HepG2 (cell line): ENCODE measurements around the gene MED12L. TPM values are rescaled to one million over a fixed set of nuclear protein-coding genes. Genes with fewer than 3 reads are reported as not detected.

ENCODE experiments used
- PBX2 ChIP-seq: IDR thresholded peaks from 2 replicates; pipeline ENCODE4 v1.6.1; 2016; ENCODE audit warnings: control low read depth
- RCOR2 ChIP-seq: IDR thresholded peaks from 2 replicates; pipeline ENCODE4 v1.6.1; 2016; ENCODE audit warnings: missing biosample characterization, missing genetic modification reagents
- REXO4 ChIP-seq: sonication (generic); formaldehyde crosslinking; IDR thresholded peaks from 2 replicates; pipeline ENCODE4 v1.8.0; 2022; ENCODE audit warnings: missing genetic modification reagents, mild to moderate bottlenecking, borderline replicate concordance
- polyA plus RNA-seq, 8 experiments: library from polyadenylated mRNA; depleted of rRNA in 3 of 8; stranded (reverse) in 7 of 8; unstranded in 1 of 8; fragments of >200 nt; fragmentation: Illumina TruSeq in 4 of 8; extraction: Trizol in 4 of 8; gene quantifications; 2 replicates each; pipeline versions ENCODE4 v1.2.1 to v1.2.3, GENCODE V29; 2011 to 2016; ENCODE audit warnings: low read depth in 4 of 8, missing spikeins in 1 of 8, mixed read lengths in 1 of 8; ENCODE audit not compliant: insufficient read depth in 1 of 8
- total RNA-seq, 5 experiments: library from RNA; depleted of rRNA; stranded (reverse); fragments of >200 nt; fragmentation: Illumina TruSeq; extraction: Trizol; gene quantifications; 2 replicates each; pipeline ENCODE4 v1.2.3, GENCODE V29; 2016; ENCODE audit warnings: low read depth in 1 of 5
- TF ChIP-seq, protein P1 (sequence below): sonication (generic); formaldehyde crosslinking; IDR thresholded peaks from 2 replicates; pipeline ENCODE4 v1.4.0; 2020; ENCODE audit warnings: mild to moderate bottlenecking, missing genetic modification reagents

MED12L gene
- total and polyA plus RNA-seq, 2 of the 13 experiments (the other 11 are each of a cell fraction or from before 2014, with no cell fraction given): 0.07 to 0.64 TPM

GRCh38 chr3:151199554-151200438, 114.3 kb downstream of the MED12L start (continued):
- TF ChIP-seq, protein P1, sequence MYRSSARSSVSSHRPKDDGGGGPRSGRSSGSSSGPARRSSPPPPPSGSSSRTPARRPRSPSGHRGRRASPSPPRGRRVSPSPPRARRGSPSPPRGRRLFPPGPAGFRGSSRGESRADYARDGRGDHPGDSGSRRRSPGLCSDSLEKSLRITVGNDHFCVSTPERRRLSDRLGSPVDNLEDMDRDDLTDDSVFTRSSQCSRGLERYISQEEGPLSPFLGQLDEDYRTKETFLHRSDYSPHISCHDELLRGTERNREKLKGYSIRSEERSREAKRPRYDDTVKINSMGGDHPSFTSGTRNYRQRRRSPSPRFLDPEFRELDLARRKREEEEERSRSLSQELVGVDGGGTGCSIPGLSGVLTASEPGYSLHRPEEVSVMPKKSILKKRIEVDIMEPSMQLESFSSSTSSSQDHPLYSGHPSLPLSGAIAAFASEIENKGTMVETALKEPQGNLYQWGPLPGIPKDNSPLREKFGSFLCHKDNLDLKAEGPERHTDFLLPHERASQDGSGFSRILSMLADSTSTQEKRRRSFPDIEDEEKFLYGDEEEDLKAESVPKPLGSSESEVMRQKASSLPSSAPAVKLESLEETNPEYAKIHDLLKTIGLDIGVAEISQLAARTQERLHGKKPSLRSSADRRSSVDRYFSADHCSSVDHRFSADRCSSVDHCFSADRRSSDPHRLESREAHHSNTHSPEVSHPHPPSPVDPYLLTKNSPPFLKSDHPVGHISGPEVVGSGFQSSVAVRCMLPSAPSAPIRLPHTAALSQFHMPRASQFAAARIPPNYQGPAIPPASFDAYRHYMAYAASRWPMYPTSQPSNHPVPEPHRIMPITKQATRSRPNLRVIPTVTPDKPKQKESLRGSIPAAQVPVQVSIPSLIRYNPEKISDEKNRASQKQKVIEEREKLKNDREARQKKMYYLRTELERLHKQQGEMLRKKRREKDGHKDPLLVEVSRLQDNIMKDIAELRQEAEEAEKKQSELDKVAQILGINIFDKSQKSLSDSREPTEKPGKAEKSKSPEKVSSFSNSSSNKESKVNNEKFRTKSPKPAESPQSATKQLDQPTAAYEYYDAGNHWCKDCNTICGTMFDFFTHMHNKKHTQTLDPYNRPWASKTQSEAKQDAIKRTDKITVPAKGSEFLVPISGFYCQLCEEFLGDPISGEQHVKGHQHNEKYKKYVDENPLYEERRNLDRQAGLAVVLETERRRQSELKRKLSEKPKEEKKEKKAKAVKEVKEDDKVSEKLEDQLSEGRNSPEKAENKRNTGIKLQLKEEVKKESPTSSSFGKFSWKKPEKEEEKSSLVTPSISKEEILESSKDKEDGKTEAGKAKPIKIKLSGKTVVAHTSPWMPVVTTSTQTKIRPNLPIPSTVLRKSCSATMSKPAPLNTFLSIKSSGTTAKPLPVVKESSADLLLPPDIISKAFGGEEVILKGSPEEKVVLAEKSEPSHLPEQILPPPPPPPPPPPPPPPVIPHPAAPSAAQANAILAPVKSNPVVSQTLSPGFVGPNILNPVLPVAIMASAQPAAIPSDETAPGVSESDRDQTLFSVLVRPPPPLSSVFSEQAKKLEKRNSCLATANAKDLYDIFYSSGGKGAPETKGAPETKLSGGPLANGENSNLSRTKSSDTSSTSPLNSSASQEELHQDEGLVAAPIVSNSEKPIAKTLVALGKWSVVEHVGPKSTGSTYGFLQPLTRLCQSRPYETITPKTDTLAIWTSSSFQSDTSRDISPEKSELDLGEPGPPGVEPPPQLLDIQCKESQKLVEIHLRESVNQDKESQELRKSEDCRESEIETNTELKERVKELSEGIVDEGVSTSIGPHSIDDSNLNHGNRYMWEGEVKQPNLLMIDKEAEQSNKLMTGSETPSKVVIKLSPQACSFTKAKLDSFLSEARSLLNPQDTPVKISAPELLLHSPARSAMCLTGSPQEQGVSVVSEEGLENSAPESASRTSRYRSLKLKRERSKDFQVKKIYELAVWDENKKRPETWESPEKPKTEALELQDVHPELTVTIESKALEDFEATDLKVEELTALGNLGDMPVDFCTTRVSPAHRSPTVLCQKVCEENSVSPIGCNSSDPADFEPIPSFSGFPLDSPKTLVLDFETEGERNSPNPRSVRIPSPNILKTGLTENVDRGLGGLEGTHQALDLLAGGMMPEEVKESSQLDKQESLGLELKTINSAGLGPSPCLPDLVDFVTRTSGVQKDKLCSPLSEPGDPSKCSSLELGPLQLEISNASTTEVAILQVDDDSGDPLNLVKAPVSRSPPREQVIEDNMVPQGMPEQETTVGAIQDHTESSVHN: no peak
- TF ChIP-seq REXO4 (no peak), RCOR2 (CRISPR knock-in tag) (no peak), PBX2 (CRISPR knock-in tag) (no peak)
- TF ChIP-seq, all 625 proteins: peak for 0
